Upper lobe of left lung (tissue), 6 donors: Measurements from ENCODE around the gene DIP2C. TPM values are rescaled to one million over a fixed set of nuclear protein-coding genes. Genes with fewer than 3 reads are reported as not detected.
A peak's percentile ranks its signal among the peaks of the same experiment; 100 is the strongest.
"Not testable (repeated sequence)": the region's sequence is repeated elsewhere in the genome, so short reads cannot be mapped to it uniquely, and the experiment has no call there.

ENCODE experiments used
- ATAC-seq, 2 donors: fragments of 200-7000 bp; cut with Tn5 transposase; one replicate each; pipeline ENCODE4 v1.9.1; 2022; ENCODE audit warnings: mild to moderate bottlenecking in 2 of 2, moderate library complexity in 2 of 2; ENCODE audit not compliant: low FRiP score in 2 of 2
- DNase-seq, 2 donors: peaks; one replicate each; pipeline ENCODE4 v3.0.0-alpha.2; 2019 to 2020
- H3K27ac ChIP-seq, 4 donors: fragments of 200-600 bp; sonication (generic); one replicate each; pipeline ENCODE4 v1.5.1; 2016 to 2019
- H3K27me3 ChIP-seq, 4 donors: fragments of 200-600 bp; sonication (generic); one replicate each; pipeline ENCODE4 v1.5.1; 2017 to 2019
- H3K36me3 ChIP-seq, 4 donors: fragments of 200-600 bp; sonication (generic); one replicate each; pipeline ENCODE4 v1.5.1; 2016 to 2019
- H3K4me1 ChIP-seq, 4 donors: fragments of 200-600 bp; sonication (generic); one replicate each; pipeline ENCODE4 v1.5.1; 2018 to 2019
- H3K4me3 ChIP-seq, 4 donors: fragments of 200-600 bp; sonication (generic); one replicate each; pipeline ENCODE4 v1.5.1; 2017 to 2019; ENCODE audit warnings: mild to moderate bottlenecking in 2 of 4, moderate library complexity in 1 of 4
- H3K9me3 ChIP-seq, 4 donors: fragments of 200-600 bp; sonication (generic); one replicate each; pipeline ENCODE4 v1.5.1; 2018 to 2019
- EP300 ChIP-seq, 4 donors: sonication (generic); formaldehyde crosslinking; IDR thresholded peaks; one replicate each; pipeline ENCODE4 v1.5.1; 2017; ENCODE audit warnings: antibody characterized with exemption in 4 of 4, control low read depth in 2 of 4
- POLR2A ChIP-seq, 4 donors: fragments of 450-650 bp; IDR thresholded peaks; one replicate each; pipeline ENCODE4 v1.5.1; 2016 to 2017; ENCODE audit warnings: antibody characterized with exemption in 4 of 4, mild to moderate bottlenecking in 2 of 4
- POLR2AphosphoS5 ChIP-seq, 2 donors: sonication (generic); formaldehyde crosslinking; IDR thresholded peaks; one replicate each; pipeline ENCODE4 v1.5.1; 2017; ENCODE audit warnings: antibody characterized with exemption in 2 of 2
- WGBS, 2 donors: methylation state at CpG; one replicate each; pipeline ENCODE4 v1.1.5; 2017 to 2018; 5-methylcytosine and 5-hydroxymethylcytosine counted together
- total RNA-seq, 6 donors: library from RNA; depleted of rRNA in 4 of 6; stranded (reverse); fragments of >200 nt in 4 of 6; gene quantifications; one replicate each; pipeline versions ENCODE4 v1.1.0 to v1.2.1, GENCODE V29; 2016 to 2021
- TF ChIP-seq, protein P1 (sequence below), 6 experiments: fragments of 450-650 bp in 4 of 6; fragments of 200-600 bp in 2 of 6; sonication (generic) in 2 of 6; IDR thresholded peaks; one replicate each; pipeline ENCODE4 v1.5.1; 2016 to 2019; ENCODE audit warnings: antibody characterized with exemption in 6 of 6
- donor health status: DM: no; HTN: no; CAD: no; lungs with moderate emphysema.
- donor health status: DM: no; HTN: yes; CAD: no; lungs with severe emphysema.

Gene DIP2C
- total RNA-seq, 6 donors from 2014 or later, result 11.6 to 32.5 (median 14.7) TPM

DNA sequence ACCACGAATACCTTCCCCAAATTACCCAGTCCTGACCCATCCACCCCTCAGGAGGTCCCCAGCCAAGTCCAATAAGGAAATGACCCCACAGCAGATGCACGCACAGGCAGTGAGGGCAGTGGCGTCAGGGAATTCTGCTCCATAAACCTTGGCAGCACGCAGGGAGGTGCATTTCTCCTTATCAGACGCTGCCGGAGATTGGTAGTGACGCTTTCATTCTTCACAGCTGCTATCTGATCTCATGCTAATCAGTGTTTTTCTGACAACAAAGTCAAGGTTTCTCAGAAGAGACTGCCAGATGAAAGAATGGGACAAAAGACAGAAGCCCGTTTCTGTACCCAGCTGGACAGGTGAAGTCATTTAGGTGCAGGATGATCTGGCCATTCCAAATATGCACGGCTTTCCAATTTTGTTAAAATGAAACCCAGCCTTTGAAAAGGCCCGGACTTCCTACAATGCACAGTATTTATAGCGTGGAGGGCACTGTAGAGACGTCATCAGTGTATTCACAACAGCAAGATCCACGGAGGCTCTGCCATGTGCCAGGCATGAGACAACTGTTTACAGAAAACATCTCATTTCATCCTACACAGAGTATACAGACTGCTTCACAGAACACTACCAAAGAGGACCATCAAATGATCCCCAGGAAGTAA, 35.3 kb downstream of the DIP2C start:
- no peaks in the 10 kb centered on the region for H3K27me3 ChIP-seq
- H3K4me3 ChIP-seq, result peak overlapping the region in 1 of 4 donors; percentile 6
- WGBS, 2 donors, result 49 to 53% methylated on average over 13 of the region's 13 CpGs
- peaks cover 0 to 24% (median 13%) of the 10 kb centered on the region in 4 donors for H3K4me1 ChIP-seq
- no peak for DNase-seq
- no peak overlapping the region for H3K27ac ChIP-seq
- no peaks in the 10 kb centered on the region for H3K9me3 ChIP-seq
- no peaks in the 10 kb centered on the region for H3K36me3 ChIP-seq
- ATAC-seq, result no peak
- TF ChIP-seq POLR2A (IDR thresholded peaks at IDR 0.05) (no peak), EP300 (IDR thresholded peaks at IDR 0.05) (no peak), POLR2AphosphoS5 (IDR thresholded peaks at IDR 0.05) (no peak)
- TF ChIP-seq, protein P1, sequence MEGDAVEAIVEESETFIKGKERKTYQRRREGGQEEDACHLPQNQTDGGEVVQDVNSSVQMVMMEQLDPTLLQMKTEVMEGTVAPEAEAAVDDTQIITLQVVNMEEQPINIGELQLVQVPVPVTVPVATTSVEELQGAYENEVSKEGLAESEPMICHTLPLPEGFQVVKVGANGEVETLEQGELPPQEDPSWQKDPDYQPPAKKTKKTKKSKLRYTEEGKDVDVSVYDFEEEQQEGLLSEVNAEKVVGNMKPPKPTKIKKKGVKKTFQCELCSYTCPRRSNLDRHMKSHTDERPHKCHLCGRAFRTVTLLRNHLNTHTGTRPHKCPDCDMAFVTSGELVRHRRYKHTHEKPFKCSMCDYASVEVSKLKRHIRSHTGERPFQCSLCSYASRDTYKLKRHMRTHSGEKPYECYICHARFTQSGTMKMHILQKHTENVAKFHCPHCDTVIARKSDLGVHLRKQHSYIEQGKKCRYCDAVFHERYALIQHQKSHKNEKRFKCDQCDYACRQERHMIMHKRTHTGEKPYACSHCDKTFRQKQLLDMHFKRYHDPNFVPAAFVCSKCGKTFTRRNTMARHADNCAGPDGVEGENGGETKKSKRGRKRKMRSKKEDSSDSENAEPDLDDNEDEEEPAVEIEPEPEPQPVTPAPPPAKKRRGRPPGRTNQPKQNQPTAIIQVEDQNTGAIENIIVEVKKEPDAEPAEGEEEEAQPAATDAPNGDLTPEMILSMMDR (IDR thresholded peaks at IDR 0.05), result no peak

GRCh38 chr10:652832-653459, 36.5 kb downstream of the DIP2C start:
- H3K9me3 ChIP-seq, DNase-seq, H3K27ac ChIP-seq, H3K4me3 ChIP-seq, H3K27me3 ChIP-seq, H3K36me3 ChIP-seq, ATAC-seq: not testable (repeated sequence)
- peaks cover 0 to 22% (median 13%) of the 10 kb centered on the region in 4 donors for H3K4me1 ChIP-seq
- 90 to 91% methylated on average over 13 of the region's 13 CpGs for WGBS, 2 donors

DNA sequence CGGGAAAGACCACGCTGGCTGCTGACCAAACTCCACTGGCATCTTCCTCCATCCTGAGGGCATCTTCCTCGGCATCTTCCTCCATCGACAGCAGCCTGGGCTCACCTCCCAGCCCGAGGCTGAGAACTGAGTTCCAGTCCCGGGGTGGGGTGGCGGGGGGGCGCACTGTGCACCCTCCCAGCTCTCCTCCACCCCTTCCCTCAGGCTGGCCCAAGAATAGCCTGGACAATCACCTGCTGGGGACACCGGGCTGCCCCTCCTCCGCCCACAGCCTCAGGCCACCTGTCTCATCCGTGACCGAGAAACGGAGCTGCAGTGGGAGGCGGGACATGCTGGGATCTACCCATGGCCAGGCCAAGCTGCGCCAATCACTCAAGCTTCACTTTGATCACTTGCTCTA, 37.2 kb downstream of the DIP2C start:
- 92 to 96% methylated on average over 12 to 15 of the region's 15 CpGs for WGBS, 2 donors
- DNase-seq (peak in 1 of 2 donors; percentile 41), ATAC-seq (peak in 1 of 2 donors; percentile 29)
- Histone ChIP-seq H3K4me1 (peaks cover 0 to 22% (median 13%) of the 10 kb centered on the region in 4 donors), H3K4me3 (no peak overlapping the region), H3K9me3 (no peaks in the 10 kb centered on the region), H3K27me3 (no peaks in the 10 kb centered on the region), H3K36me3 (no peaks in the 10 kb centered on the region), H3K27ac (no peak overlapping the region)
- TF ChIP-seq, protein P1 (IDR thresholded peaks at IDR 0.05), result no peak
- no peak for TF ChIP-seq POLR2AphosphoS5 (IDR thresholded peaks at IDR 0.05)
- no peak for TF ChIP-seq POLR2A (IDR thresholded peaks at IDR 0.05)
- no peak for TF ChIP-seq EP300 (IDR thresholded peaks at IDR 0.05)

DNA sequence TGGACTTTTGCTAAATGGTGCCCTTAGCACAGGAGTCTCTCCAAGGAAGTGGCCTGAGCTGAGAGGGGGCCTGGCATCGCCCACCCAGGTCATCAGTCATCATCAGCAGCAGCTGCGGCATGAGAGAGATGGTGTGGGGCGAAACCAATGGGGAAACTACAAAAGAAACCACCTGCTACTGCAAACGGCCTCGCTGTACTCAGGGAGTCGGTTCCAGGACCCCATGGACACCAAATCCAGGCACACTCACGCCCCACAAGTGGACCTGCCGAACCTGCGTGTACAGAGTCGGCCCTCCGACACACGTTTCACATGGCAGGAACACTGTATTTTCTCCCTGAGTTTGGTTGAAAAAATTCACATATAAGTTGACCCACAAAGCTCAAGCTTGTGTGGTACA, 37.8 kb downstream of the DIP2C start:
- no peak overlapping the region for H3K4me3 ChIP-seq
- no peaks in the 10 kb centered on the region for H3K9me3 ChIP-seq
- H3K27ac ChIP-seq, result no peak overlapping the region
- ATAC-seq (no peak), DNase-seq (peak in 1 of 2 donors; percentile 28)
- H3K27me3 ChIP-seq, result no peaks in the 10 kb centered on the region
- peaks cover 0 to 22% (median 13%) of the 10 kb centered on the region in 4 donors for H3K4me1 ChIP-seq
- WGBS, 2 donors, result 91 to 96% methylated on average over 12 of the region's 12 CpGs
- TF ChIP-seq POLR2AphosphoS5 (IDR thresholded peaks at IDR 0.05), result no peak
- TF ChIP-seq, protein P1 (IDR thresholded peaks at IDR 0.05), result no peak
- TF ChIP-seq EP300 (IDR thresholded peaks at IDR 0.05), result no peak
- TF ChIP-seq POLR2A (IDR thresholded peaks at IDR 0.05), result no peak
- H3K36me3 ChIP-seq, result no peaks in the 10 kb centered on the region

DNA sequence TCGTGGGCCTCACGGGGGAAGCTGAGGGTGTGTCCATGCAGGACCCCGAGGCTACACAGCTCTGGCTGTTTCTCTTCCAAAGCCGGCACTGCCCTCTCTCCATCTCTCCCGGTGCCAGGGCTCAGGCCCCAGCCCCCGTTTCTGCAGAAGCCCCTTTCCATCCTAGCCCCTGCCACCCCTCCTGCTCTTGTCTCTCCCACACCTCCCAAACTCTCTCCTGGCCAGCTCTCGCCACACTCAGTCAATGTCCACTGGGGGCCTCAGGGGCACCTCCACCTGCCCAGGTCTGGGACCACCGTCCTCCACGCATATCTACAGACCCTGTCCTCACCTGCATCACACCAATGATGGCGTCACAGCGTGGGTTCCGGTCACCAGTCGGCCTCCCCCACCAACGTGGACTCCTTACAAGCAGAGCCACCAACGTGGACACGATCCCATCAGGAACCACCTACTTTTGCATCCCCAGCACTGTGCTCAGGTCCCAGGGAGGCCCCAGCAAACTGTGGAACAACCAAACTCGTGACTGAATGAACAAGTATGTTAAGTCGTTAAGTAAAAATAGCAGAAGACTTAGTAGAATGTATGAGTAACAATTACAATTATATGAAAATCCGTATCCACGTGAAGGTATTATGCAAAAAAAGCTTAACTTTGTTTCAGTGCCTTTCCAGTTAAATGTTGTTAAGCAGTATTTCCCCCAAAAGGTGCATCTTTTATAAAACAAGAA, 38.4 kb downstream of the DIP2C start:
- no peaks in the 10 kb centered on the region for H3K9me3 ChIP-seq
- 82 to 84% methylated on average over 20 of the region's 20 CpGs for WGBS, 2 donors
- TF ChIP-seq POLR2A (IDR thresholded peaks at IDR 0.05) (no peak), POLR2AphosphoS5 (IDR thresholded peaks at IDR 0.05) (no peak), EP300 (IDR thresholded peaks at IDR 0.05) (no peak)
- TF ChIP-seq, protein P1 (IDR thresholded peaks at IDR 0.05), result no peak
- no peak overlapping the region for H3K4me3 ChIP-seq
- peaks cover 0 to 22% (median 13%) of the 10 kb centered on the region in 4 donors for H3K4me1 ChIP-seq
- peak in 1 of 2 donors; percentile 35 for DNase-seq
- peak; percentile 13 to 38 for ATAC-seq
- no peaks in the 10 kb centered on the region for H3K27me3 ChIP-seq
- no peak overlapping the region for H3K27ac ChIP-seq
- H3K36me3 ChIP-seq, result no peaks in the 10 kb centered on the region
